Measurements from ENCODE around the gene SYT2.

- TF ChIP-seq CTCF (IDR thresholded peaks at IDR 0.05 in 8 of 11, conservative IDR thresholded peaks at IDR 0.05 in 3 of 11) (no peak), POLR2A (IDR thresholded peaks at IDR 0.05) (no peak)
Observed at GRCh38 chr1:202577381-202577780, 132.9 kb downstream of the SYT2 start.

All from spleen (tissue), 7 donors.